ENCODE results near the gene CXorf49. TPM values are rescaled to one million over a fixed set of nuclear protein-coding genes. Genes with fewer than 3 reads are reported as not detected.
"Not testable (repeated sequence)": the region's sequence is repeated elsewhere in the genome, so short reads cannot be mapped to it uniquely, and the experiment has no call there.

The CXorf49 gene
- total RNA-seq: under 1 TPM in 1 of 8 experiments, not detected in 7; 0.19 TPM

DNA sequence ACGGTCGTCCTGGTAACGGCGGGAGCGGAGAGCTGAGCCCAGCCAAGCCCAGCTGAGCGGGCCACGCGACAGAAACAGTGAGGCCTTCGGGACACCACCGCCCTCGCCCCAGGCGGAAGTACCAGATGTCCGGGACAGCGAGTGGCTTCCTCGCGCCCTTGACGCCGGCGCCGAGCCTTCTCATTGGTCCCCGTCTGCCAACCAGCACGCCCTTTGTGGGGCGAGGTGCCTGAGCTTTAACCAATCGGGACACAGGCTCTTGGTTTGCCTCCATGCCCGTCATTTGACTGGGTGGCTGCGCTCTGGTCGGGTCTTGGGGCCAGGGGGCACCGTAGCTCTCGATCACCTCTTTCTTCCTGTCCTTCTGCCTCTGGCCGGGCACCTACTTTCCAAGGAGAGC lies at the start of gene CXorf49:
TSS of gene CXorf49 (minus strand) at position 101 of the 400 bp plus-strand sequence. CDS start 134 bp downstream, outside the sequence.
- ATAC-seq (replicated peaks in 6 of 8); in situ Hi-C loops (cut with MboI; ENCODE audit: low pct_unique_long_range_greater_than_20kb in 2 of 9, low sequenced_read_pairs in 9 of 9, unreplicated experiment in 9 of 9); H3K4me3 ChIP-seq; H3K4me1 ChIP-seq (replicated peaks in 1 of 2); H3K27ac ChIP-seq: not testable (repeated sequence)
- WGBS, 10 experiments: no CpG with 5 or more reads among the region's 30 CpGs

DNA sequence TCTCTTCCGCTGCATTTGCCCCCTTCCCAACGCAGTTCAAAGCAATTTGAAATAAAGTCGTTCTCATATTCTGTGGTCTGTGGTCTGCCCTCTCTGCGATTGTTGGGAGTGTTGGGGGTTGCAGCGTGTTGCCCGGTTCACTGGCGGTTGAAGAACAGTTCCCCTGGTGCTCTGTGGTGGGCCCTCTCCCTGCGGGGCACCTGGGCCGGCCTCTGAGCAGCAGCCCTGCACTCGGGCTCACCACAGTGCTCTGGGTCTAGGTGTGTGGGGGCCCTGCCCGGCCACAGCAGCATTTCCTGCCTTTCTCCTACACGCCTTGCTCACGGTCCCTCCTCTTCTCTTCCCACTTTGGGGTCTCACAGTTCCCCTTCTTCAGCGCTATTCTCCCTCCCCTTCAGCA lies 49.0 kb upstream of the CXorf49 start:
- H3K27ac ChIP-seq; ATAC-seq (replicated peaks in 6 of 8); in situ Hi-C loops (cut with MboI; ENCODE audit: low pct_unique_long_range_greater_than_20kb in 2 of 9, low sequenced_read_pairs in 9 of 9, unreplicated experiment in 9 of 9); H3K4me3 ChIP-seq; H3K4me1 ChIP-seq (replicated peaks in 1 of 2): not testable (repeated sequence)
- whole genome bisulfite sequencing, 10 experiments: no CpG with 5 or more reads among the region's 14 CpGs

DNA sequence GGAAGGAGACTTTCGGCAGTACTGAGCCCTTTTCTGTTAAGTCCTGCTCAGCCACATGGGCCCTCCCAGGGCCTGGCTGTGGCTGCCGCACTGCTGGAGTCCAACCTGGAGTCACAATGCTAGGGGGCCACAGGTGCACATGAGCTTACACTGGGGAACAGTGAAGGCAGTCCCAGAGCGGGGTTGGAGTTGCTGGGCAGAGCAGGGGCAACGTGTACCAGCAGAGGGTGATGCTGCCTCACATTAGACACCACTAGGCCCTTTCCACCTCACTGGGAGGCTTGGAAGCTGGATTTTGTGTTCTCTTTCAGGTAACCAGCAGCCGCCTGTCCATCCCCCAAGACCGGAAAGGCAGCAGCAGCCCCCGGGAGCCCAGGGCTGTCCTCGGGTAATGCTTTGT lies 47.5 kb upstream of the CXorf49 start:
- ATAC-seq (replicated peaks in 6 of 8); in situ Hi-C loops (cut with MboI; ENCODE audit: low pct_unique_long_range_greater_than_20kb in 2 of 9, low sequenced_read_pairs in 9 of 9, unreplicated experiment in 9 of 9); H3K27ac ChIP-seq; H3K4me1 ChIP-seq (replicated peaks in 1 of 2); H3K4me3 ChIP-seq: not testable (repeated sequence)
- no CpG with 5 or more reads among the region's 8 CpGs for WGBS, 10 experiments

DNA sequence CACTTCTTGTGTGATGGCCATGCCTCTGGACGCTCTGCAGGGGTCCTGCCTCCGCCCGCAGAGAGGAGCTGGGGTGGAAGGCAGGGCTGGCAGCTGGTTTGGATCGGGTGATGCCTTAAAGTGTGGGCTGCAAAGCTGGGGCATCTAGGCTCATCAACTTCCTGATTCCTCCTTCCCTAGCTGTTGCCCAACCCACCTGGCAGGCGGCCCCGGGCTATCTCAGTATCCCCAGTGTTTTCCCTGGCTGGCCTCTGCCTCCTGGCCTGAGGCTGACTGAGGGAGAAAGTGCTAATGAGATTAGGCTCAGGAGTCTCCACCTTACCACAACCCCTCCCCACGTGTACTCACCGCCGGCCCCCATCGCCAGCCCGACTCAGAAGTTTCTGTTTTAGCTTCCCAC lies 46.7 kb upstream of the CXorf49 start:
- H3K4me1 ChIP-seq (replicated peaks in 1 of 2); ATAC-seq (replicated peaks in 6 of 8); H3K27ac ChIP-seq; H3K4me3 ChIP-seq; in situ Hi-C loops (cut with MboI; ENCODE audit: low pct_unique_long_range_greater_than_20kb in 2 of 9, low sequenced_read_pairs in 9 of 9, unreplicated experiment in 9 of 9): not testable (repeated sequence)
- WGBS, 10 experiments: no CpG with 5 or more reads among the region's 11 CpGs

DNA sequence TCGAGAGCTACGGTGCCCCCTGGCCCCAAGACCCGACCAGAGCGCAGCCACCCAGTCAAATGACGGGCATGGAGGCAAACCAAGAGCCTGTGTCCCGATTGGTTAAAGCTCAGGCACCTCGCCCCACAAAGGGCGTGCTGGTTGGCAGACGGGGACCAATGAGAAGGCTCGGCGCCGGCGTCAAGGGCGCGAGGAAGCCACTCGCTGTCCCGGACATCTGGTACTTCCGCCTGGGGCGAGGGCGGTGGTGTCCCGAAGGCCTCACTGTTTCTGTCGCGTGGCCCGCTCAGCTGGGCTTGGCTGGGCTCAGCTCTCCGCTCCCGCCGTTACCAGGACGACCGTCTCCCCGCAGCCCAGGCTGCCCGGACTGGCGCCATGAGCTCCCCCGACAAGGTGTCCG lies 45.0 kb upstream of the CXorf49 start, which contains the start of gene CXorf49B:
TSS of gene CXorf49B (plus strand) at position 301 of the 400 bp plus-strand sequence. CDS start at position 376, 75 bp downstream.
- no CpG with 5 or more reads among the region's 34 CpGs for WGBS, 10 experiments
- H3K4me1 ChIP-seq (replicated peaks in 1 of 2); in situ Hi-C loops (cut with MboI; ENCODE audit: low pct_unique_long_range_greater_than_20kb in 2 of 9, low sequenced_read_pairs in 9 of 9, unreplicated experiment in 9 of 9); H3K4me3 ChIP-seq; ATAC-seq (replicated peaks in 6 of 8); H3K27ac ChIP-seq: not testable (repeated sequence)

DNA sequence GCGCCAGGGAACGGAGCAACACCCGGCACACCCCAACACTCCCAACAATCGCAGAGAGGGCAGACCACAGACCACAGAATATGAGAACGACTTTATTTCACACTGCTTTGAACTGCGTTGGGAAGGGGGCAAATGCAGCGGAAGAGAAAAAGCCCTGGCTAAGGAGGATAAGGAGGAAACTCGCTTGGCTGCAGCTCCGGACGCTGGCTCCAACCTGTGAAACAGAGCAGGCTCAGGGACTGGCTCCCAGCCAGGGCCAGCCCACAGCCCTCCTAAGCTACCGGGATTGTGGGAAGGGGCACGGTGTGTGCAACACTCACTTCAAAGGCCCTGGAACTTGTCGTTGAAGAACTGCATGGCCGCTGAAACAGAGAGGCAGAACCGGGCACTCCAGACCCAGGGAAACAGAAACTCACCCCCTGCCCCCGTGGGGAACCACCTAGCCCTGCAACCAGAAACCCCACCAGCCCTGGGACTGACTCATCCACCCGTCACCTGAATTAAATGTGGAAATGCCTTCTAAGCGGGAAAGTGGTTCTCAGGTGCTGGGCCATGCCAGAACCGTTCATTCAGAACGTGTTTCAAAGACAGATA lies 42.7 kb upstream of the CXorf49 start:
- in situ Hi-C loops (cut with MboI; ENCODE audit: low pct_unique_long_range_greater_than_20kb in 2 of 9, low sequenced_read_pairs in 9 of 9, unreplicated experiment in 9 of 9); H3K4me1 ChIP-seq (replicated peaks in 1 of 2); ATAC-seq (replicated peaks in 6 of 8); H3K4me3 ChIP-seq; H3K27ac ChIP-seq: not testable (repeated sequence)
- no CpG with 5 or more reads among the region's 20 CpGs for WGBS, 10 experiments

DNA sequence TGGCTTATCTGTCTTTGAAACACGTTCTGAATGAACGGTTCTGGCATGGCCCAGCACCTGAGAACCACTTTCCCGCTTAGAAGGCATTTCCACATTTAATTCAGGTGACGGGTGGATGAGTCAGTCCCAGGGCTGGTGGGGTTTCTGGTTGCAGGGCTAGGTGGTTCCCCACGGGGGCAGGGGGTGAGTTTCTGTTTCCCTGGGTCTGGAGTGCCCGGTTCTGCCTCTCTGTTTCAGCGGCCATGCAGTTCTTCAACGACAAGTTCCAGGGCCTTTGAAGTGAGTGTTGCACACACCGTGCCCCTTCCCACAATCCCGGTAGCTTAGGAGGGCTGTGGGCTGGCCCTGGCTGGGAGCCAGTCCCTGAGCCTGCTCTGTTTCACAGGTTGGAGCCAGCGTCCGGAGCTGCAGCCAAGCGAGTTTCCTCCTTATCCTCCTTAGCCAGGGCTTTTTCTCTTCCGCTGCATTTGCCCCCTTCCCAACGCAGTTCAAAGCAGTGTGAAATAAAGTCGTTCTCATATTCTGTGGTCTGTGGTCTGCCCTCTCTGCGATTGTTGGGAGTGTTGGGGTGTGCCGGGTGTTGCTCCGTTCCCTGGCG lies 2.3 kb upstream of the CXorf49 start:
- H3K27ac ChIP-seq; H3K4me1 ChIP-seq (replicated peaks in 1 of 2); ATAC-seq (replicated peaks in 6 of 8); in situ Hi-C loops (cut with MboI; ENCODE audit: low pct_unique_long_range_greater_than_20kb in 2 of 9, low sequenced_read_pairs in 9 of 9, unreplicated experiment in 9 of 9); H3K4me3 ChIP-seq: not testable (repeated sequence)
- no CpG with 5 or more reads among the region's 20 CpGs for WGBS, 10 experiments

DNA sequence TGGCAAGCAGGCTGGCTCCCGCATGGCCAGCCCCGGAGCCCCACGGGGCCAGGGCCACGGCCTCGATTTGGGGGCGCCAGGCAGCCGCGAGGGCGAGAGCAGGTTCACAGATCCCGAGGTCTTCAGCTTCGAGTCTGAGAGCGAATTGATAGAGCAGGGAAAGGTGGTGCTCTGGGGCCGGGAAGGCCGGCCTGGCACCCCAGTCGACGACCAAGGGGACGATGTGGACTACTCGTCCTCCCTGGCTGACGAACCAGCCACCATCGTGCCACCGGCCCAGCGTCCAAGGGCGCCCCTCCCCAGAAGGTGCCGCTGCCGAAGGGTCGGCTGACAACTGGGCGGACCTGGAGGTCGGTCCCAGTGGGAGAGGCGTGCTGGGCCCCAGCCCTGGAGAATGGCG lies 1.1 kb upstream of the CXorf49 start:
- H3K4me3 ChIP-seq; in situ Hi-C loops (cut with MboI; ENCODE audit: low pct_unique_long_range_greater_than_20kb in 2 of 9, low sequenced_read_pairs in 9 of 9, unreplicated experiment in 9 of 9); H3K27ac ChIP-seq; H3K4me1 ChIP-seq (replicated peaks in 1 of 2); ATAC-seq (replicated peaks in 6 of 8): not testable (repeated sequence)
- WGBS, 10 experiments: no CpG with 5 or more reads among the region's 30 CpGs

DNA sequence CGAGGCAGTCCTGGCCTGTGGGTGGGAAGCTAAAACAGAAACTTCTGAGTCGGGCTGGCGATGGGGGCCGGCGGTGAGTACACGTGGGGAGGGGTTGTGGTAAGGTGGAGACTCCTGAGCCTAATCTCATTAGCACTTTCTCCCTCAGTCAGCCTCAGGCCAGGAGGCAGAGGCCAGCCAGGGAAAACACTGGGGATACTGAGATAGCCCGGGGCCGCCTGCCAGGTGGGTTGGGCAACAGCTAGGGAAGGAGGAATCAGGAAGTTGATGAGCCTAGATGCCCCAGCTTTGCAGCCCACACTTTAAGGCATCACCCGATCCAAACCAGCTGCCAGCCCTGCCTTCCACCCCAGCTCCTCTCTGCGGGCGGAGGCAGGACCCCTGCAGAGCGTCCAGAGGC lies 1.8 kb downstream of the CXorf49 start:
- WGBS, 10 experiments: no CpG with 5 or more reads among the region's 12 CpGs
- in situ Hi-C loops (cut with MboI; ENCODE audit: low pct_unique_long_range_greater_than_20kb in 2 of 9, low sequenced_read_pairs in 9 of 9, unreplicated experiment in 9 of 9); H3K4me1 ChIP-seq (replicated peaks in 1 of 2); ATAC-seq (replicated peaks in 6 of 8); H3K4me3 ChIP-seq; H3K27ac ChIP-seq: not testable (repeated sequence)

DNA sequence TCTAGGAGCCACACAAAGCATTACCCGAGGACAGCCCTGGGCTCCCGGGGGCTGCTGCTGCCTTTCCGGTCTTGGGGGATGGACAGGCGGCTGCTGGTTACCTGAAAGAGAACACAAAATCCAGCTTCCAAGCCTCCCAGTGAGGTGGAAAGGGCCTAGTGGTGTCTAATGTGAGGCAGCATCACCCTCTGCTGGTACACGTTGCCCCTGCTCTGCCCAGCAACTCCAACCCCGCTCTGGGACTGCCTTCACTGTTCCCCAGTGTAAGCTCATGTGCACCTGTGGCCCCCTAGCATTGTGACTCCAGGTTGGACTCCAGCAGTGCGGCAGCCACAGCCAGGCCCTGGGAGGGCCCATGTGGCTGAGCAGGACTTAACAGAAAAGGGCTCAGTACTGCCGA lies 2.5 kb downstream of the CXorf49 start:
- H3K4me3 ChIP-seq; H3K27ac ChIP-seq; H3K4me1 ChIP-seq (replicated peaks in 1 of 2); in situ Hi-C loops (cut with MboI; ENCODE audit: low pct_unique_long_range_greater_than_20kb in 2 of 9, low sequenced_read_pairs in 9 of 9, unreplicated experiment in 9 of 9); ATAC-seq (replicated peaks in 6 of 8): not testable (repeated sequence)
- WGBS, 10 experiments: no CpG with 5 or more reads among the region's 8 CpGs

DNA sequence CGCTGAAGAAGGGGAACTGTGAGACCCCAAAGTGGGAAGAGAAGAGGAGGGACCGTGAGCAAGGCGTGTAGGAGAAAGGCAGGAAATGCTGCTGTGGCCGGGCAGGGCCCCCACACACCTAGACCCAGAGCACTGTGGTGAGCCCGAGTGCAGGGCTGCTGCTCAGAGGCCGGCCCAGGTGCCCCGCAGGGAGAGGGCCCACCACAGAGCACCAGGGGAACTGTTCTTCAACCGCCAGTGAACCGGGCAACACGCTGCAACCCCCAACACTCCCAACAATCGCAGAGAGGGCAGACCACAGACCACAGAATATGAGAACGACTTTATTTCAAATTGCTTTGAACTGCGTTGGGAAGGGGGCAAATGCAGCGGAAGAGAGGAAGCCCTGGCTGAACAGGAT lies 4.0 kb downstream of the CXorf49 start:
- no CpG with 5 or more reads among the region's 14 CpGs for WGBS, 10 experiments
- ATAC-seq (replicated peaks in 6 of 8); H3K4me3 ChIP-seq; H3K27ac ChIP-seq; in situ Hi-C loops (cut with MboI; ENCODE audit: low pct_unique_long_range_greater_than_20kb in 2 of 9, low sequenced_read_pairs in 9 of 9, unreplicated experiment in 9 of 9); H3K4me1 ChIP-seq (replicated peaks in 1 of 2): not testable (repeated sequence)

DNA sequence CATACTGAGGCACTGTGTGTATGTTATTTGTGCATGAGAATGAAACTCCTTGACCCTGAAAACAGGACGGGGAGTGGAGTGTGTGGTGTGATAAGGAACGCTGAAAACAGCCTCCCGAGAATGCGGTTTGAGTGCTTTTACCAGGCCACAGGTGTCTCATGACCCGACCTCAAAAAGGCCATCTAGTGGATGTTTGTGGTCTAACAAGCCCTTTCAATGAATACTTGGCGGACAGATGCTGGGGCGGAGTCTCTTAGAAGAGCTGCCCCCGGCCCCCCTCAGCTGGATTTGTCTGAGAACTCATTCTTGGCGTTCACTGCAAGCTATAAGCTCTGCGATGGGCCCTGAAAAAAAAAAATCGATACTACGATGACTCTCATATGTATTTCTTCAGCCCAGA lies 15.2 kb downstream of the CXorf49 start:
- ATAC-seq (replicated peaks in 6 of 8); H3K4me3 ChIP-seq; H3K27ac ChIP-seq; H3K4me1 ChIP-seq (replicated peaks in 1 of 2); in situ Hi-C loops (cut with MboI; ENCODE audit: low pct_unique_long_range_greater_than_20kb in 2 of 9, low sequenced_read_pairs in 9 of 9, unreplicated experiment in 9 of 9): not testable (repeated sequence)
- no CpG with 5 or more reads among the region's 12 CpGs for WGBS, 10 experiments

DNA sequence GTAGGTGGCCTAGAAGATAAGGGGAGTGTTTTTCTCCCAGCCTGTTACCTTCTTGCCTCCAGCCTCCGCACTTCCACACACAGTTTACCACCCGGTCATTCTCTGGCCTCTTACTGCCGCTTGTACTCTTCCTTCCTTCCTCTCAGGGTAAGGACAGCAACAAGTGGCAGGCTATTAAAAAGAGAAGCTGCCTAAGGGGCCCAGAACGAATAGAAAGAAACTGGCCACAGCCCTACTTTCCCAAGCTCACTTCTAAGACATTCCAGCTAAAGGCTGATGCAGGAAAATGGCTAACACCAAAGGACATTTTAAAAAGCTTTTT lies 19.1 kb downstream of the CXorf49 start:
- H3K4me3 ChIP-seq; H3K27ac ChIP-seq; H3K4me1 ChIP-seq (replicated peaks in 1 of 2); ATAC-seq (replicated peaks in 6 of 8); in situ Hi-C loops (cut with MboI; ENCODE audit: low pct_unique_long_range_greater_than_20kb in 2 of 9, low sequenced_read_pairs in 9 of 9, unreplicated experiment in 9 of 9): not testable (repeated sequence)
- no CpG with 5 or more reads among the region's 4 CpGs for WGBS, 10 experiments

DNA sequence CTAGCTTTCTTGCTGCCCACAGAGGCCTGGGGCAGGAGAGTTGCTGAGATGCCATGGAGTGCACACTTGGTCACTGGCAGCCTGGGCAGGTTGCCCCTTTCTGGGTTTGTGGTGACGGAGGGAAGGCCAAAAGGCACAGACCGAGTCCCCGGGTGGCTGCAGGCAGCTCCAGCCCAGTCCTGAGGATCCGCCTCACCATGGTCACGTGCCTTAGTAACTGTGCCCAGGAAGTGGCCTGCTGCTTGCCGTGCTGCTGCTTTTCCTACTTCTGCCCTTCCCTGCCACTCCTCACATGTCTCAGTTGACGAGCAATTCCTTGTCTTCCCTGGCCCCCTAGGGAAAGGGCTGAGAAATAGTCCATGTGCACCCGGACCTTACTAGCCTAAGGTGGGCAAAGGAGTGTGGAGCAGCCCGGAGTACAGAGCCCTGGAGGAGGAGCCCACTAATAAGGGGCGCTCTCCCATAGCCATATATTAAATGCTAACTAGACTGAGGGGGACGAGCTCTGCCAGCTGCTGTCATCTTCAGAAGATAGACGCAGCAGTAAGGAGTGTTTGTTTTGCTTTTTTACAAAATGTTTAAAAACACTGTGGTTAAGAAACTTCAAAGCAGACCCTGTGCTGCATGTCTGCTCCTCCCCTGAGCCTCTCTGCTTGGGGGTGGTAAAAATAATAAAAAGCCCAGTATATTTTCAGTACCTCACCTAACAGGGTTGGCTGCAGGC lies 19.6 kb downstream of the CXorf49 start:
- ATAC-seq (replicated peaks in 6 of 8); H3K4me1 ChIP-seq (replicated peaks in 1 of 2); in situ Hi-C loops (cut with MboI; ENCODE audit: low pct_unique_long_range_greater_than_20kb in 2 of 9, low sequenced_read_pairs in 9 of 9, unreplicated experiment in 9 of 9); H3K4me3 ChIP-seq; H3K27ac ChIP-seq: not testable (repeated sequence)
- WGBS, 10 experiments: no CpG with 5 or more reads among the region's 12 CpGs

Measured in motor neuron (in vitro differentiated cells).